NAMALWA (cell line): Measurements from ENCODE around the gene GPSM1.

Experiments used
- DNase-seq: peaks from one replicate; pipeline ENCODE4 v3.0.0-alpha.2; 2015; ENCODE audit warnings: low spot score

GPSM1 gene

GRCh38 chr9:136377341-136378169 lies 50.2 kb downstream of the GPSM1 start:
- no peak for DNase-seq

- no peak for DNase-seq
Observed at GRCh38 chr9:136378170-136379002, 51.0 kb downstream of the GPSM1 start.

DNA sequence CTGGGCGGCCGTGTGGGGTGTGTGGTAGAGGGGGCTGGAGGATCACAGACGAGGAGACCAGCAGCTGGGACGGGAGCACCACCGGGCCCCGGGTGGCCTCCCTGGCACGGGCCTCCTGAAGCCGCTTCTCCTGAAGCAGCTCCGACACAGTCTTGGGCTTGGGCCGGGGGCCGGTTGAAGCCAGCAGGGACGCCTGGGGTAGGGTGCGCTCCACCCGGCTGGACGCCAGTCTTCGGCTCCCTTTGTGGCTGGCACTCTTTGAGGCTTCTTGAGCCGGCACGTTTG lies 51.6 kb downstream of the GPSM1 start:
- no peak for DNase-seq

- DNase-seq: no peak
Observed at GRCh38 chr9:136379401-136379800, 52.1 kb downstream of the GPSM1 start.

DNA sequence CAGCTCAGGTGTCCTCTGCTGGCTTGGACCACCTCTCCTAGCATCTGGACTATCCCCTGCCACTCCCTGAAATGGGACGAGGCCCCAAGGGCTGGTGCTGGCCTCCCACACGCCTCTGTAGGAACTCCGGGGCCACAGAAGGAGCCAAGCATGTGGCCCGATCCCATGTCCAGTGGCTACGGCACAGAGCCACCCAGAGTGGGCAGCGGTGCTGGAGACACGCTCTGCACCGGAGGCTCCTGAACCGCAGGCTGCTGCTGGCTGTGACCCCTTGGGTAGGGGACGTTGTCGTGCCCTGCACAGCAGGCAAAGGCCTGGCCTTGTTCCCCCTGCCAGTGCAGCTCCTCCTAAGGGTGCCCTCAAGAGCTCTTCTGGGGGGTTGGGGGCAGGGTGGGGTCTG lies 52.6 kb downstream of the GPSM1 start:
- DNase-seq: no peak

DNA sequence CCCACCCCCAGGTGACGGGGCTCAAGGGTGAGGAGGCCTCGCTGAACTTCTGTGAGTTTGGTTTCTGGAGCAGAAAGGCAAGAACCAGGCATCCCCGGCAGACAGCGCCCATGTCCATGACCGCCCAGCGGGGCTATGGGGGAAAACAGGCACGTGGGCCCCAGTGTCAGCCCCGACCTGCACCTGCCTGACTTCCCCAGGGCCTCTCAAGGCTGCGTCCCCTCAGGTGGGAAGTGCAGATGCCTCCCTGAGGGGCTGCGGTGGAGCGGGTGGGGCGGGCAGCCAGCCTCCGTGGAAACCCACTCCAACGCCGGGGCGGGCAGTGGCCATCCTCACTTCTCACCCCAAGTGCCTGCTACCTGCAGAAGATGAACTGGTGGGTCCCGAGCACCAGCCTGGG lies 53.0 kb downstream of the GPSM1 start:
- no peak for DNase-seq

GRCh38 chr9:136381311-136381710 lies 54.0 kb downstream of the GPSM1 start:
- no peak for DNase-seq

DNA sequence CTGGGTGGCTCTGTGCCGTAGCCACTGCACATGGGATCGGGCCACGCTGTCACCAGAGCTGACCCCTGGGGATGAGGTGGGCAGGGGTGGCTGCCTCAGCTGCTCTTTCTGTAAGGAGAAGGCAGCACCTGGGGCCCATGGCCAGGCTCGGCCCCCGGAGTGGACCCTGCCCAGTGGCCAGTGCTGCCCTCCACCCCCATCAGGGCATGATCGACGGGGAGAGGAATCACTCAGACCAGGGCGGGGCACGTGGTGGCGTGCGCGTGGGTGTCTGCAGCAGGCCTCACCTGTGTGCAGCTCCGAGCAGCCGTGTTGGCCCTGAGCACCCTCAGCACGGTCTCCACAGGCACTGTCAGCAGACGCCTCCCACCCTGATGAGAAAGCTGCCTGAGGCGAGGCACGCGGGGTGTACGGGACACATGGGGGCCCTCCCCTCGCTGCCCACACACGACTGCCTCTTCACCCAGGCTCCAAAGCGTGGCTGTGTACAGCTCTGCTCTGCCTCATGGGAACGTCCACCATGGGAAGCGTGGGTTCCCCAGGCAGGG lies 54.7 kb downstream of the GPSM1 start:
- DNase-seq: no peak

GRCh38 chr9:136383436-136383835 lies 56.1 kb downstream of the GPSM1 start:
- DNase-seq: no peak

DNA sequence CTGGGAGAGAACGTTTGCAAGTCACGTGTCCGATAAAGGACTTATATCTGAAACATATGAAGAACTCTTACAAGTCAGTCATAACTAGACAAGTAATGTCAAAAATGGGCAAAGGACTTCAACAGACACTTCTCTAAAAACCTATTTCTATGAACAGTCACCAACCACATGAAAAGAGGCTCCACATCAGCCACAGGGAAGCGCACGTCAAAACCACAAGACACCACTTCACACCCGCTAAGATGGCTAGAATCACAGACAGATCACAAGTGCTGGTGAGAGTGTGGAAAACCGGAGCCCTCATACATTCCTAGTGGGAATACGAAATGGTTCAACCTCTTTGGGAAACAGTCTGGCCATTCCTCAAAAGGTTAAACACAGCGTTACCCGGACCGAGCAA lies 57.7 kb downstream of the GPSM1 start:
- DNase-seq: no peak

DNA sequence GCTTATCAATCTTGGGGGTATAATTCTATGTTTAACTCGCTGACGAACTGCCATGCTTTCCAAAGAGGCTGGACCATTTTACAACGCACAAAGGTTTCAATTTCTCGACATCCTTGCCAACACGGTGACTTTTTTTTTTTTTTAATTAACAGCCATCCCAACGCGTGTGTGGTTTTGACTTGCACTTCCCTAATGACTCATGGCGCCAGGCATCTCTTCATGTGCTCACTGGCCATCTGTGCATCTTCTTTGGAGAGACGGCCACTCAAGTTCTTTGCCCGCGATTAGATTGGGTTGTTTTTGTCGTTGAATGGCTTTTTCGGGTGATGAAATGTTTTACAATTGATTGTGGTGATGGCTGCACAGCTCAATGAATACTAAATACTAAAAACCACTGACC lies 58.7 kb downstream of the GPSM1 start:
- DNase-seq: no peak

DNA sequence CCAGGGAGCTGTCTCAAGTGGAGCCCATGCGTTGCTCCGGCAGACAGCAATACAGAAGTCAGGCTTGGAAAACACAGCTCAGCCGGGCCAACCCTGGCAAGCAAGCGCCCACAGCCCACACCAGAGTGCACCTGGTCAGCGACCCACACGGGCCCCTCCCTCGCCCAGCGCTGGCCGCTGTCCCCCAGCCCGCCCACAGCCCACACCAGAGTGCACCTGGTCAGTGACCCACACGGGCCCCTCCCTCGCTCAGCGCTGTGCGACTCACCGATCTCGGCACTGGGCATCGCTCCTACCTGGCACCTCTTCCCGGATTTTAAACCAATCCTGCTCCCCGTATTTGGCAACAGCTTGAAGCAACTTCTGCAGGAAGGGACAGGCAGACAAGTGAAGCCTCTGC lies 59.9 kb downstream of the GPSM1 start:
- DNase-seq: no peak

GRCh38 chr9:136389396-136389795 lies 62.1 kb downstream of the GPSM1 start:
- DNase-seq: no peak

GRCh38 chr9:136391737-136392537 lies 64.6 kb downstream of the GPSM1 start:
- no peak for DNase-seq

GRCh38 chr9:136392538-136393449 lies 65.5 kb downstream of the GPSM1 start:
- DNase-seq: no peak

DNA sequence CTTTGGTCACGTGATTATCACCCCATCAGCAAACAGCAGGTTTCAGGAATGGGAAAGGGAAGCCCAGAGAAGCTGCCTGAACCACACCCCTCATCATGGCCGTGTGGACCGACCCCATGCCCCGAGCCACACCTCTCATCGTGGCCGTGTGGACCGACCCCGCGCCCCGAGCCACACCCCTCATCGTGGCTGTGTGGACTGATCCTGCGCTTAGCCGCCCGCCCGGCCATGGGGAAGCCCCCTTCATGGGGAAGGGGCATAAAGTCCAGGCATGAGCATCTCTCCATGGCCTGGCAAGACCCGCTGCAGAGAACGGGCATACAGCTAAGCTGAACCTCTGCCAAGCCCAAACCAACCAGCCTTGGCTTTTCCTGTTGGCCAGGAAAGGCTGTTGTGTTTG lies 66.2 kb downstream of the GPSM1 start:
- no peak for DNase-seq

DNA sequence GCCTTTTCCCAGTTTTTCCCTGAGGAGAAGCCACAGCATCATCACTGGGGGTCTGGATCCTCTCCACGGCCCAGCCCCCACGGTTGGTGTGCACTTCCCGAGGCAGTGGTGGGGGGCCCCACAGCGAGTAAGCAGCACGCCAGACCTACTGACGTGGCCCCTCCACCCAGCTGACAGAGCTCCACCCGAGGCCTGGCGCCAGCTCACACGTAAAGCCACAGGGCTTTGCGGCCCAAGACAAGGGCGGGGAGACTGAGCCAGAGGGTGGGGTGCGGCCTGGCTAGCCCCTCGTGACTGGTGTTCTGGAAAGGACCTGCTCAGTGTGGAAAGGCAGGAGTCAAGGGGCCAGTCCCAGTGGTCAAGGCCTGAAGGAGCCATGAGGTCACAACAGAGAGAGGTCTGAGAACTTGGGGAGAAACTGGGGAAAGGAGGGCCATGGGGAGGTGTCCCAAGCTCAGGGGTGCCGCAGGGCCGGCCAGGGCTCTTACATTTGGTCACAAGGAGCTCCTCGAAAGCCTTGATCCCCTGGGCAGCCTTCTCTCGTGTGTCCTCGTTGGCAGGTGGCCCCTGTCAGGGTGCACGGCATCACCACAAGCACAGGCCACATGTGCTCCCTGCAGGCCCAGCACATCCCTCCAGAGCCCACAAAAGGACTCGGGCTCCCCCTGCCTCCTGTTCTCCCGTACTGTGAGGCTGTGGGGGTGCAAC lies 67.1 kb downstream of the GPSM1 start:
- DNase-seq: no peak

GRCh38 chr9:136395020-136395340 lies 67.6 kb downstream of the GPSM1 start:
- DNase-seq: no peak

- no peak for DNase-seq
Observed at GRCh38 chr9:136395345-136396218, 68.2 kb downstream of the GPSM1 start.

GRCh38 chr9:136396219-136396515 lies 68.8 kb downstream of the GPSM1 start:
- no peak for DNase-seq
